Neural progenitor cell (in vitro differentiated cells): ENCODE data around the gene SAMD8.

Experiments used
- EZH2 ChIP-seq: fragments of 200-600 bp; sonication (generic); IDR thresholded peaks from 2 replicates; pipeline ENCODE4 v1.6.1; 2017; ENCODE audit warnings: antibody characterized with exemption, mild to moderate bottlenecking, moderate library complexity
- EZH2phosphoT487 ChIP-seq: fragments of 200-600 bp; sonication (generic); IDR thresholded peaks from 2 replicates; pipeline ENCODE4 v1.6.1; 2017; ENCODE audit warnings: antibody characterized with exemption
- TF ChIP-seq, protein P1 (sequence below): fragments of 200-600 bp; sonication (generic); IDR thresholded peaks from 2 replicates; pipeline ENCODE4 v1.5.1; 2017; ENCODE audit warnings: antibody characterized with exemption, mild to moderate bottlenecking

DNA sequence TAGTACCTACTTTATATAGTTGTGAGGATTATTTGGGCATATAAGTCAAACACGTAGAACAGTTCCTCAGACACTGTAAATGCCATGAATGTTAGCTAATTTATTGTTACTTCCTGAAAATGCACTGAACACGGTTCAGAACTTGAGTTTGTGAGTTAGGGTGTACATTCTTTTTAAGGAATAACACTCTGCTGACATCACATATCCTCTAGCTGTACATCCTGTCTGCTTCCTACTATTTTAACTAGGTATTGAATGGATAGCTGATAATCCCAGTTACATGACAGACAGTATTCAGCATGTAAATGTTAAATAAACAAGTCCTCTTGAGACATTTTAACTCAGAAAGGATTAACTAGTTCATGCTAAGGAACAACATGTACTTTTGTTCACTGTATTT, 16.0 kb downstream of the SAMD8 start:
- TF ChIP-seq EZH2phosphoT487 (no peak), EZH2 (no peak)
- TF ChIP-seq, protein P1, sequence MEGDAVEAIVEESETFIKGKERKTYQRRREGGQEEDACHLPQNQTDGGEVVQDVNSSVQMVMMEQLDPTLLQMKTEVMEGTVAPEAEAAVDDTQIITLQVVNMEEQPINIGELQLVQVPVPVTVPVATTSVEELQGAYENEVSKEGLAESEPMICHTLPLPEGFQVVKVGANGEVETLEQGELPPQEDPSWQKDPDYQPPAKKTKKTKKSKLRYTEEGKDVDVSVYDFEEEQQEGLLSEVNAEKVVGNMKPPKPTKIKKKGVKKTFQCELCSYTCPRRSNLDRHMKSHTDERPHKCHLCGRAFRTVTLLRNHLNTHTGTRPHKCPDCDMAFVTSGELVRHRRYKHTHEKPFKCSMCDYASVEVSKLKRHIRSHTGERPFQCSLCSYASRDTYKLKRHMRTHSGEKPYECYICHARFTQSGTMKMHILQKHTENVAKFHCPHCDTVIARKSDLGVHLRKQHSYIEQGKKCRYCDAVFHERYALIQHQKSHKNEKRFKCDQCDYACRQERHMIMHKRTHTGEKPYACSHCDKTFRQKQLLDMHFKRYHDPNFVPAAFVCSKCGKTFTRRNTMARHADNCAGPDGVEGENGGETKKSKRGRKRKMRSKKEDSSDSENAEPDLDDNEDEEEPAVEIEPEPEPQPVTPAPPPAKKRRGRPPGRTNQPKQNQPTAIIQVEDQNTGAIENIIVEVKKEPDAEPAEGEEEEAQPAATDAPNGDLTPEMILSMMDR, result no peak
